LoVo (cell line): Measurements from ENCODE around the gene FAM184A.
"Not testable (repeated sequence)": the region's sequence is repeated elsewhere in the genome, so short reads cannot be mapped to it uniquely, and the experiment has no call there.

Experiments used
- DNase-seq: peaks from one replicate; pipeline ENCODE4 v3.0.0-alpha.2; 2016; ENCODE audit warnings: low spot score

FAM184A gene

GRCh38 chr6:119078376-119079282, at the start of gene FAM184A:
FAM184A (minus strand) TSS chr6:119078664; CDS start chr6:119078299, 365 bp downstream.
- peak; percentile 79 for DNase-seq

DNA sequence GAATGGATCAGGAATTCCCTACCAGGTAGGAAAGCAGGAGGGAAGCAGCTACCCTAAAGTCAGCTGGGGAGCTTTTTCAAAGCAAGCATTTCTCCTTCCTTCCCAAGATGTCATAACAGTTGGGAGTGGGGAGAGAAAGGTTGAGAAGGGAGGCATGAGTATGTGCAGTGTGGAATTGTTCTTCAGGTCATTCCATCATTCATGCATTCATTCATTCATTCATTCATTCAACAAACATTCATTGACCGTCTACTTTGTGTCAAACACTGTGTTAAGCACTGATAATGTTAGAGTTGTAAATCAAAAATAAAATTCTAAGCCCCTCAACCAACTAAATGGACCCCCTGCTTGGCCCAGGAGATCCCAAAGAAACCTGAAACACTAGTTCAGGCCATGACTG, 49.2 kb upstream of the FAM184A start:
- no peak for DNase-seq

DNA sequence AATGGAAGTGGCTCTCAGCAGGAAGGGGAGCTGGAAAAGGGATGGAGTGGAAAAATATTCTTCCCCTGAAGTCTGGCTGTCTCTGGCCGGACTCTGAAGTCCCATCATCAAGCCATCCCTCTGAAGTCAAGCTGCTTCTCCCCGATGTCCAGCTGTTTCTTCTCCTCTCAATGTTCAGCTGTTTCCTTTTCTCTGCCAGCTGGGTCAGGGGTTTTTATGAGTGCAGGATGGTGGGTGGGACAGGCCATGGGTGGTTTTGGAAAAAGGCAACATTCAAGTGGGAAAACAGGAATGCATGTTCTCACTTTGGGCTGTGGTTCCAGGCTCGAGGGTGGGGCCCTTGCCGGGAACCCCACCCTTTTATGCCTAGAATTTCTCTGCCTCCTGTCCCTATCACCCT, 48.4 kb upstream of the FAM184A start:
- no peak for DNase-seq

- no peak for DNase-seq
Measured at GRCh38 chr6:119126140-119126539, 47.7 kb upstream of the FAM184A start.

DNA sequence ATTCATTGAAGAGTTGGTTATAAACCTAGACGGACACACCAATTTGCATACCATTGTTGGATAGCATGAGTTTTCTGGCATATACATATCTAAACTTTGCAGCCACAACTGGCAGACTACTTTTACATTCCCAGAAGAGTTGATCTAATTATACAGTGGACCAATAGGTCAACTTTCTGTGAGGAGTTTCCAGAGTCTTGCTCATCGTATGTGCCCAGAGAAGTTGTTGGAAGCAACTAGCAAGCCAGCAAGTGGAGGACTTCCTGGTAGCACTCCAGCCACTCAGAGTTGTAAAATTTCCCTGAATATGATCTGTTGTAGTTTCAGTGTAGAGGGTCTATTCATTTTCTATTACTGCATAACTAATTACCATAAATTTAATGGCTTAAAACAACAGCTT, 47.1 kb upstream of the FAM184A start:
- no peak for DNase-seq

DNA sequence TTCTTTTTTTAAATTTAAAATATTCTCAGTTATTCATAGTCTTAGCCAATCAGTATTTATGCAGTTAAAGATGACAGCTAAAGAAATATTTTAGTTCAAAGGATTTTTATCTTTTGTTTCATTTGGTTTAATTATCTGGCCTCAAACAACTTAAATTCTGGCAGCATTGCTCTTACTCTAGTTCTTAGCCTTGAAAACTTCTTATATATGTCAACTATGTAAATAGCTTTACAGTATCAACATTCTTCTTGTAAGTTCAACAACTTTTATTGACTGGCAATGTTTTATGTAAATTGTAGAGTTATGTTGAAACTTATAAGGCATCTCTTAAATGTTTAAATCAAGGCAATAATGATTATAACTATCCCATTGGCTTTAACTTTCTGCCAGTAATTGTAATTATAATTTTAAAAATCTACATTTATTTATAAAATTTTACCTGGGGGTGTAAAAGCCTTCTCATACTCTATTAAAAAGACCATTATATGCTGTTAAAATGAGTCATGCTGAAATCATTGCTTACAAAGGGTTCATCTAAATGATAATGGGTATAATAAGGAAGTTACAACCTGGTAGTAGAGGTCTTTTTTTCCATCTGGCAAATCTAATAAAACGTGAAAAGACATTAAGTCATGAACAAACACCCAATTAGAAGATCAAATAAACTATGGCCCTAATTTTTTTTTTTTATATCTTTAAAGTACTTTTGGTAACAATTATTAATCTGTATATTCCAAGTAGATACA, 45.8 kb upstream of the FAM184A start:
- DNase-seq: peak; percentile 36

DNA sequence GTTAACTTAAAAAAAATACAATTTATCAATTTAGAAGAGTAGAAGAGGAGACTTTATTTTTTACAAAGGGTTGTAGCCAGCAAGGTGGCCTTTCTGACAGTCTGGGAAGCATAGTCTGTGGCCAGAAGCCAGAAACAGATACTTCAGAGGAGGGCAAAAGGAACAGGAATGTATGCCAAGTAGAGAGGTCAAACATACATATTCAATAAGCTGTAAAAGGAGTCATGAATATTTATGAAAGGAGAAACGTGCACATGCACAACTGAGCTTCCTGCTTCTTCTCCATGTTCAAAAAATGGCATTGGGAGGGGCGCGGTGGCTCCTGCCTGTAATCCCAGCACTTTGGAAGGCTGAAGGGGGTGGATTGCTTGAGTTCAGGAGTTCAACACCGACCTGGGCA, 43.9 kb upstream of the FAM184A start:
- DNase-seq: no peak

DNA sequence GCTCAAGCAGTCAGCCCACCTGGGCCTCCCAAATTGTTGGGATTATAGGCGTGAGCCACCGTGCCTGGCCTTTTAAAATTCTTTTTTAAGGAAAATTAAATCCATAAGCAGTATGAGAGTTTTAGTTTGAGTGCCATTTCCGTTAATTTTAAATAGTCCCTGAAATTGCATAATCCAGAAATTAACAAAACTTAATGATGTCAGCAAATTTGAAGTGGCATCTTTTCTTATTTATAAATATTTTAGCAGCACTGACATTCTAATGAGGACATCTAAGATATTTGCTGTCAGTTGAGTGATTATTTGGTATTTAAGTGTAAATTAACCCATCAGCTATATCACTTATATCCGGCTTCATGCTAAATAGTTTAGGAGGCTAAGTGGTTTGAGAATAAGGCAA, 42.9 kb upstream of the FAM184A start:
- DNase-seq: no peak

- DNase-seq: no peak
Measured at GRCh38 chr6:119119989-119120388, 41.5 kb upstream of the FAM184A start.

DNA sequence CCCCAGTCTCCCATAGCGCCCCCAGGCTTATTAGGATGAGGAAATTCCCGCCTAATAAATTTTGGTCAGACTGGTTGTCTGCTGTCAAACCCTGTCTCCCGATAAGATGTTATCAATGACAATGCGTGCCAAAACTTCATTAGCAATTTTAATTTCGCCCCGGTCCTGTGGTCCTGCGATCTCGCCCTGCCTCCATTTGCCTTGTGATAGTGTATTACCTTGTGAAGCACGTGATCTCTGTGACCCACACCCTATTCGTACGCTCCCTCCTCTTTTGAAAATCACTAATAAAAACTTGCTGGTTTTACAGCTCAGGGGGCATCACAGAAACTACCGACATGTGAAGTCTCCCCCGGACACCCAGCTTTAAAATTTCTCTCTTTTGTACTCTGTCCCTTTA, 40.6 kb upstream of the FAM184A start:
- not testable (repeated sequence) for DNase-seq

GRCh38 chr6:119116712-119117281, 38.3 kb upstream of the FAM184A start:
- no peak for DNase-seq

GRCh38 chr6:119113961-119114360, 35.5 kb upstream of the FAM184A start:
- DNase-seq: no peak

- no peak for DNase-seq
Measured at GRCh38 chr6:119112812-119113530, 34.5 kb upstream of the FAM184A start.

DNA sequence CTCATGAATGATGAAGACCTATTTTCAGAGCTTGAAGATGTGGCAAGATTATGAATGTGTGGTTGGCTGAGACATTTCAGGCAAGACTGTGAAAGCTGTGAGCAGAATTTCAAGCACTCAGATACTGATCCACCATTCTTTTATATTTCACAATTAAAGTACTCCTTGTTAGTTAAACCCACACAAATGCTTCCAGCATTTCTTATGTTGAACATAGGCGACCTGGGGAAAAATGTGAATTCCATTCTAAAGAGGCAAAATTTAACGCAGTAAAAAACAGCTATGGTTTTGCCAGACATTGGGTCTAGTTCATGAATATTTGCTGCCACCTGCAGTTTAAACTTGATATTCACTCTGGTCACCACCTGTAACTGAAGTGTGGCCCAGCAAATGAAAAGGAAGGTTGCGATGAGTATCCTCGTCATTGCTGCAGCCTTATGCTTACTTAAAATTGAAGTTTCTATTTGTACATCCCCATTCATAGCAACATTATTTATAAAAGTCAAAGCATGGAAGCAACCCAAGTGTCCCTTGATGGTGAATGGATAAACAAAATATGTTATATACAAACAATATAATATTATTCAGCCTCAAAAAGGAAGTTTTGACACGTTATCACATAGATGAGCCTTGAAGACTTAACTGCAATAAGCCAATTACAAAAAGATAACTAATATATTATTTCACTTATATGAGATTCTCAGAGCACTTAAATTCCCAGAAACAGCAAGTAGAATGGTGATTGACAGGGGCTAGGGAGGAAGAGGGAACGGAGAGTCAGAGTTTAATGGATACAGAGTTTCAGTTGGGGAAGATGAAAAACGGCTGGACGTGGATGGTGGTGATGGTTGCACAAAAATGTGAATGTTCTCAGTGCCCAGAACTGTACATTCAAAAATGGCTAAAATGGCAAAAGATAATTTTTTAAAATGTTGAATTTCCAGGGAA, 32.4 kb upstream of the FAM184A start:
- peak; percentile 55 for DNase-seq

GRCh38 chr6:119109654-119110325, 31.3 kb upstream of the FAM184A start:
- DNase-seq: no peak

- DNase-seq: no peak
Measured at GRCh38 chr6:119108076-119108475, 29.6 kb upstream of the FAM184A start.

GRCh38 chr6:119105282-119105681, 26.8 kb upstream of the FAM184A start:
- DNase-seq: no peak

- DNase-seq: no peak
Measured at GRCh38 chr6:119102901-119103300, 24.4 kb upstream of the FAM184A start.

- DNase-seq: no peak
Measured at GRCh38 chr6:119100115-119100514, 21.7 kb upstream of the FAM184A start.

DNA sequence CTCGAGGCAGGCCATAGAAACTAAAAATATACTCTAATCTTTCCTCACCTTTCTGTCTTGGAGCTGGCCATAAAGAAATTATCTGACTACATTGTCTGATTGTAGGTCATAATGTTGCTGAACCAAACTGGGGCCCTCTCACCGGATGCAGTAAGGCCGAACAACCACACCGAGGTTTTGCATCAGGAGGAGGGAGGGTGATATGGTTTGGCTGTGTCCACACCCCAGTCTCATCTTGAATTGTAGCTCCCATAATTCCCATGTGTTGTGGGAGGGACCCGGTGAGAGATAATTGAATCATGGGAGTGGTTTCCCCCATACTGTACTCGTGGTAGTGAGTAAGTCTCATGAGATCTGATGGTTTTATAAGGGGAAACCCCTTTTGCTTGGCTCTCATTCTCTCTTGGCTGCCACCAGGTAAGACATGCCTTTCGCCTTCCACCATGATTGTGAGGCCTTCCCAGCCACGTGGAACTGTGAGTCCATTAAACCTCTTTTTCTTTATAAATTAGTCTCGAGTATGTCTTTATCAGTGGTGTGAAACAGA, 19.4 kb upstream of the FAM184A start:
- DNase-seq: not testable (repeated sequence)
